Muscle layer of duodenum (tissue), 2 donors: ENCODE results near the gene FAM174B.

Source experiments
- H3K27ac ChIP-seq: one replicate; pipeline ENCODE4 v1.7.0; 2013; ENCODE audit warnings: mild to moderate bottlenecking, low read length
- H3K27me3 ChIP-seq: one replicate; pipeline ENCODE4 v1.7.0; 2013; ENCODE audit warnings: low read depth, mild to moderate bottlenecking, control low read depth, low read length
- H3K36me3 ChIP-seq, 2 donors: one replicate each; pipeline ENCODE4 v1.7.0; 2013; ENCODE audit warnings: low read length in 2 of 2, control low read depth in 1 of 2, mild to moderate bottlenecking in 1 of 2; ENCODE audit not compliant: insufficient read depth in 2 of 2, control insufficient read depth in 1 of 2
- H3K4me1 ChIP-seq, 2 donors: one replicate each; pipeline ENCODE4 v1.7.0; 2013; ENCODE audit warnings: low read length in 2 of 2, mild to moderate bottlenecking in 2 of 2, control low read depth in 1 of 2, moderate library complexity in 1 of 2; ENCODE audit not compliant: insufficient read depth in 2 of 2, control insufficient read depth in 1 of 2
- H3K4me3 ChIP-seq, 2 donors: one replicate each; pipeline ENCODE4 v1.7.0; 2013; ENCODE audit warnings: low read length in 2 of 2, low read depth in 1 of 2, mild to moderate bottlenecking in 1 of 2
- H3K9me3 ChIP-seq, 2 donors: one replicate each; pipeline ENCODE4 v1.7.0; 2013; ENCODE audit warnings: low read length in 2 of 2, control low read depth in 1 of 2, mild to moderate bottlenecking in 1 of 2; ENCODE audit not compliant: control insufficient read depth in 1 of 2
- donor health status: healthy.

Gene FAM174B

GRCh38 chr15:92627014-92627413 is 28.6 kb downstream of the FAM174B start:
- Histone ChIP-seq H3K4me1 (peaks cover 0 to 18% of the 10 kb centered on the region in 2 donors), H3K36me3 (peaks cover 0 to 7% of the 10 kb centered on the region in 2 donors), H3K4me3 (no peak overlapping the region), H3K27ac (no peak overlapping the region), H3K27me3 (no peaks in the 10 kb centered on the region), H3K9me3 (no peaks in the 10 kb centered on the region)

GRCh38 chr15:92625251-92625980 is 30.2 kb downstream of the FAM174B start:
- H3K36me3 ChIP-seq, result peaks cover 0 to 7% of the 10 kb centered on the region in 2 donors
- no peaks in the 10 kb centered on the region for H3K9me3 ChIP-seq
- no peak overlapping the region for H3K4me3 ChIP-seq
- no peaks in the 10 kb centered on the region for H3K27me3 ChIP-seq
- H3K27ac ChIP-seq, result no peak overlapping the region
- H3K4me1 ChIP-seq, result peaks cover 0 to 21% of the 10 kb centered on the region in 2 donors

- peaks cover 0 to 7% of the 10 kb centered on the region in 2 donors for H3K36me3 ChIP-seq
- H3K4me1 ChIP-seq, result peaks cover 0 to 30% of the 10 kb centered on the region in 2 donors
- no peaks in the 10 kb centered on the region for H3K27me3 ChIP-seq
- H3K27ac ChIP-seq, result no peak overlapping the region
- peak overlapping the region in 1 of 2 donors; percentile 46 for H3K4me3 ChIP-seq
- no peaks in the 10 kb centered on the region for H3K9me3 ChIP-seq
These were observed 31.1 kb downstream of the FAM174B start for GRCh38 chr15:92624401-92624991.

GRCh38 chr15:92623435-92623834 is 32.1 kb downstream of the FAM174B start:
- Histone ChIP-seq H3K36me3 (no peaks in the 10 kb centered on the region), H3K27me3 (no peaks in the 10 kb centered on the region), H3K4me3 (no peak overlapping the region), H3K4me1 (peaks cover 0 to 33% of the 10 kb centered on the region in 2 donors), H3K9me3 (no peaks in the 10 kb centered on the region), H3K27ac (no peak overlapping the region)

- Histone ChIP-seq H3K4me3 (no peak overlapping the region), H3K27ac (no peak overlapping the region), H3K27me3 (no peaks in the 10 kb centered on the region), H3K9me3 (no peaks in the 10 kb centered on the region), H3K36me3 (no peaks in the 10 kb centered on the region), H3K4me1 (peaks cover 0 to 42% of the 10 kb centered on the region in 2 donors)
These were observed 33.5 kb downstream of the FAM174B start for GRCh38 chr15:92621972-92622533.

GRCh38 chr15:92620991-92621390 is 34.6 kb downstream of the FAM174B start:
- Histone ChIP-seq H3K4me3 (no peak overlapping the region), H3K9me3 (no peaks in the 10 kb centered on the region), H3K27me3 (no peaks in the 10 kb centered on the region), H3K4me1 (peaks cover 0 to 42% of the 10 kb centered on the region in 2 donors), H3K36me3 (no peaks in the 10 kb centered on the region), H3K27ac (no peak overlapping the region)

GRCh38 chr15:92619145-92620101 is 36.2 kb downstream of the FAM174B start:
- peaks cover 0 to 30% of the 10 kb centered on the region in 2 donors for H3K4me1 ChIP-seq
- H3K4me3 ChIP-seq, result no peak overlapping the region
- H3K27ac ChIP-seq, result peak overlapping the region; percentile 5
- no peaks in the 10 kb centered on the region for H3K27me3 ChIP-seq
- H3K36me3 ChIP-seq, result no peaks in the 10 kb centered on the region
- no peaks in the 10 kb centered on the region for H3K9me3 ChIP-seq

- Histone ChIP-seq H3K27me3 (no peaks in the 10 kb centered on the region), H3K36me3 (no peaks in the 10 kb centered on the region), H3K27ac (peak overlapping the region; percentile 52), H3K4me1 (peaks cover 0 to 23% of the 10 kb centered on the region in 2 donors), H3K9me3 (no peaks in the 10 kb centered on the region), H3K4me3 (no peak overlapping the region)
These were observed 37.7 kb downstream of the FAM174B start for GRCh38 chr15:92617549-92618520.

- Histone ChIP-seq H3K4me1 (peaks cover 0 to 23% of the 10 kb centered on the region in 2 donors), H3K4me3 (no peak overlapping the region), H3K27ac (peak overlapping the region; percentile 52), H3K9me3 (no peaks in the 10 kb centered on the region), H3K36me3 (no peaks in the 10 kb centered on the region), H3K27me3 (no peaks in the 10 kb centered on the region)
These were observed 38.7 kb downstream of the FAM174B start for GRCh38 chr15:92616621-92617548.
